Bone marrow (tissue), 2 donors: ENCODE results near the gene CEACAM3.

ENCODE experiments used
- DNase-seq, 2 donors: peaks; one replicate each; lab custom pipeline; 2025; lab: John Stamatoyannopoulos, UW

CEACAM3 gene

GRCh38 chr19:41792513-41793413 is 3.6 kb upstream of the CEACAM3 start:
- DNase-seq = peak; percentile 23 to 34

- no peak for DNase-seq
Measured at GRCh38 chr19:41793414-41793727, 3.0 kb upstream of the CEACAM3 start.

- peak in 1 of 2 donors; percentile 10 for DNase-seq
Measured at GRCh38 chr19:41795031-41795461, 1.3 kb upstream of the CEACAM3 start.

GRCh38 chr19:41796901-41797300 is 514 bp downstream of the CEACAM3 start:
- no peak for DNase-seq

GRCh38 chr19:41799444-41800000 is 3.1 kb downstream of the CEACAM3 start:
- no peak for DNase-seq

GRCh38 chr19:41801031-41801430 is 4.6 kb downstream of the CEACAM3 start:
- DNase-seq = no peak

GRCh38 chr19:41801792-41802211 is 5.4 kb downstream of the CEACAM3 start:
- DNase-seq = peak in 1 of 2 donors; percentile 36

GRCh38 chr19:41802770-41803169 is 6.4 kb downstream of the CEACAM3 start:
- DNase-seq = no peak

GRCh38 chr19:41804336-41804735 is 7.9 kb downstream of the CEACAM3 start:
- DNase-seq = no peak

- no peak for DNase-seq
Measured at GRCh38 chr19:41807176-41807575, 10.8 kb downstream of the CEACAM3 start.

GRCh38 chr19:41808663-41809566 is 12.5 kb downstream of the CEACAM3 start:
- no peak for DNase-seq

- DNase-seq = no peak
Measured at GRCh38 chr19:41810301-41810700, 13.9 kb downstream of the CEACAM3 start.

GRCh38 chr19:41811036-41811435 is 14.6 kb downstream of the CEACAM3 start:
- DNase-seq = peak; percentile 29 to 61

- DNase-seq = no peak
Measured at GRCh38 chr19:41811981-41812380, 15.6 kb downstream of the CEACAM3 start.

GRCh38 chr19:41813911-41814310 is 17.5 kb downstream of the CEACAM3 start:
- no peak for DNase-seq

GRCh38 chr19:41815301-41815700 is 18.9 kb downstream of the CEACAM3 start:
- DNase-seq = no peak

- no peak for DNase-seq
Measured at GRCh38 chr19:41816761-41817160, 20.4 kb downstream of the CEACAM3 start.

GRCh38 chr19:41821003-41821735 is 24.8 kb downstream of the CEACAM3 start:
- peak; percentile 14 to 68 for DNase-seq

- DNase-seq = no peak
Measured at GRCh38 chr19:41837981-41838708, 41.8 kb downstream of the CEACAM3 start.

GRCh38 chr19:41839211-41839610 is 42.8 kb downstream of the CEACAM3 start:
- no peak for DNase-seq

- DNase-seq = no peak
Measured at GRCh38 chr19:41843371-41843770, 47.0 kb downstream of the CEACAM3 start.
